HL-60/S4 treated with phorbol 12-myristate 13-acetate at 8.2 ng/mL for 4 days and 3 days (cell line): ENCODE results near the gene NCKAP5L.

Source experiments
- in situ Hi-C: fragments of 300-500 bp; cut with MboI; formaldehyde crosslinking; loops from 2 replicates; pipeline ENCODE4 v1.15.0; 2022; ENCODE audit warnings: low sequenced_read_pairs

NCKAP5L gene

DNA sequence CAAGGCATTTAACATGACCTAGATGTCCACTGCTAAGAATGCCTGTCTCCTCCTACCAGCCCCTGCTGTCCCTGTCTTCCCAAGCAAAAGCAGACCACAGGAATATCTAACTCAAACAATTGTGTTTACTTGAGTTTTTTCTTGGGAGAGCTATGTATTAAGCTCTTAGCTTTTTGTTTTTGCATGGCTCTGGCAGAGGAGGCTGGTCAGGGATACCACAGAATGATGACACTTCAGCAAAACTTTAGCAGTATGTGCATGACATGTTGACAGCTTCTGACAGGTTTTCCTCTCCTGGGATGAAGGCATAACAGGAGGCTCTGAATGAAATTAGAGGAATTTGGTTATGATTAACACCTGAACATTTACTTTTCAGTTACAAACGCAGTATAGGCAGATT is 79.9 kb downstream of the NCKAP5L start:
- in situ Hi-C loops, result no loop called here

DNA sequence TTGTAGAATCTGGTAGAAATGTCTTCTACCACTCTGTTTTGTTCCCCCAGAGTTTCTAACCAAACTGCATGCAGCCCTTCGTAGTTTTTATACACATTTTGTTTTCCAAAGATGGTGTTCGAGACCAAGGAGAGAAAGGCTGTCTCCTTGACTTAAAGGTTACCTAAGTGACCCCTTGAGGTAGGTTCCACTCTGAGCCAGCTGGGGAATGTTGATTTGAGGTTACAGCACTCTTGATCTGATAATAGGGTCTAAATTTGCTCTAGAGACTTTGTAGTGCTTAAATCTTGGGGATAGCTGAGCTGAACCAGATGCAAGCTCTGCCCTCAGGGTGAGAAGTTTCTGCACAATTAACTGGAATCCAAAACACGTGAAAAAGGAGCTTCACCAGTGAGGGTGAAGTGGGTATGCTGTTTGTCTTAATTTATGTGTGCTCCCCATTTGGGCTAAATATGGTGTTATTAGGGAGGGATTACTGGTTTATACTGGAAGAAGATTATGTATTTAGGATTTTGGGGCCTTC is 83.8 kb downstream of the NCKAP5L start:
- in situ Hi-C loops, result no loop called here

DNA sequence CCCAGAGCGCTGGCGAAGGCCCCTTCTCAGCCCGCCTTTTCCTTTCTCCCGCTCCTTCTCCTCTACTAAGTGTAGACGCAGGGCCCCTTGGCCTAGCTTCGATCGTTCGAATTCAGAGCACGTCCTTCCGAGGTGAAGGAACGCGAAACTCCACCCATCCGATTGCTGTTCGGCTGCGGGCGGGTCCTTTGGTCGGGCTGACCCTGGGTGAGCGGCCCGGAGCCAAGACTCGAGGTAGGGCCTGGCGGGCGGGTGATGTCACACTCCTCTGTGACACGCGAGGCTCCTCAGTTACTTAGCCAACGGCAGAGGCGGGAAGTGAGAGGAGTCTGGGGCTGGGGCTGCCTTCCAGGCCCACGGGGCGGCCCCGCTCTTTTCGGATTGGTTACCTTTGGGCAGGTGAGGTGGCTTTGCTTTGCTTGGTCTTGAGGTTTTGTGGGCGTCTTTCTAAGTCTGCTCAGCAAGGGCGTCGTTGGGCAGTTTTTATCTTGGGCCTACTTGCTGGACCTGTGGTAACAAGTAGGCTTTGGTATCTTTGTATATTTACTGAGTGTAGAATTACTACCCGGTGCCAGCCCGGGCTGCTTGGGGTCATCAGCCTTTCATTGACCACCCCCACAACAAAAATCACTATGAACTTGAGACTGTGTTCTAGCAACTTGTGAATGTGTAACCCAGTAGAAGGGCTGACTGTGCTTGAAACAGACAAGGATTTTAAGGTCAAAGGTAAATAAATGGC is 86.2 kb downstream of the NCKAP5L start:
- in situ Hi-C loops, result no loop called here
